Thoracic aorta (tissue), 2 donors: ENCODE data around the gene RPS27. TPM values are rescaled to one million over a fixed set of nuclear protein-coding genes. Genes with fewer than 3 reads are reported as not detected.

Experiments used
- ATAC-seq: fragments of 150-250 bp; one replicate; pipeline ENCODE4 v1.8.0; 2017; ENCODE audit warnings: low read depth; ENCODE audit not compliant: insufficient number of reproducible peaks, low FRiP score
- DNase-seq: peaks from one replicate; pipeline ENCODE4 v3.0.0-alpha.2; 2020; ENCODE audit warnings: low spot score
- H3K27ac ChIP-seq, 2 donors: fragments of 200-600 bp; sonication (generic); 1 replicate in 1 of 2; 2 replicates in 1 of 2; pipeline ENCODE4 v1.5.1; 2016; ENCODE audit warnings: mild to moderate bottlenecking in 2 of 2, moderate library complexity in 2 of 2
- H3K27me3 ChIP-seq: fragments of 200-600 bp; sonication (generic); replicated peaks from 2 replicates; pipeline ENCODE4 v1.6.0; 2016; ENCODE audit warnings: mild to moderate bottlenecking; ENCODE audit not compliant: insufficient read depth
- H3K36me3 ChIP-seq: fragments of 200-600 bp; sonication (generic); one replicate; pipeline ENCODE4 v1.5.1; 2016
- H3K4me1 ChIP-seq, 2 donors: fragments of 200-600 bp; sonication (generic); 1 replicate in 1 of 2; 2 replicates in 1 of 2; pipeline versions ENCODE4 v1.5.1 to v1.6.0; 2016; ENCODE audit warnings: low read depth in 2 of 2, mild to moderate bottlenecking in 1 of 2; ENCODE audit not compliant: control insufficient read depth in 1 of 2
- H3K4me3 ChIP-seq: fragments of 200-600 bp; sonication (generic); 2 replicates; pipeline ENCODE4 v1.5.1; 2016; ENCODE audit warnings: mild to moderate bottlenecking
- H3K9me3 ChIP-seq: fragments of 200-600 bp; sonication (generic); 2 replicates; pipeline ENCODE4 v1.5.1; 2016
- total RNA-seq, 2 donors: library from RNA; depleted of rRNA; stranded (reverse); fragments of >200 nt; gene quantifications; one replicate each; pipeline versions ENCODE4 v1.1.0 to v1.2.3, GENCODE V29; 2016
- TF ChIP-seq, protein P1 (sequence below): fragments of 200-600 bp; sonication (generic); IDR thresholded peaks from one replicate; pipeline ENCODE4 v1.5.1; 2019; ENCODE audit warnings: antibody characterized with exemption

Gene RPS27
- total RNA-seq, 2 donors from 2014 or later: 1,129 to 1,416 TPM

DNA sequence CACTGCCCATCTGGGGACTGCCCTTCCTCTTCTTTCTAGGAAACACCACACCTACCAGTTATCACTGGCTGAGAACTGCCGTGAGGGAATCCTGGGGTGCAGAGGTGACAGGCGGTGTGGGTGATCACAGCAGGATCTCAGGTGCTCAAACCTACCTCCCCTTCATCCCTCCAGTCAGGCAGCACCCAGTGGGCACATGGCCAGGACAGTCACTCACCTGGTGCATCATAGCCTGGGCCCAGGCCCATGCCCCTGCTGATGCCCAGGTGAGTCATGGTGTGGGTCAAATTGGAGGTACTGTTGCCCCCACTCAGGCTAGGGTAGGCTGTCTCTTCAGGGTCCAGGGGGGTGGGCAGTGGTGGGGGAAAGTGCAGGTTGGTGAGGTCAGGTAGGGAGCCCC, 38.8 kb upstream of the RPS27 start:
- no peak for DNase-seq

DNA sequence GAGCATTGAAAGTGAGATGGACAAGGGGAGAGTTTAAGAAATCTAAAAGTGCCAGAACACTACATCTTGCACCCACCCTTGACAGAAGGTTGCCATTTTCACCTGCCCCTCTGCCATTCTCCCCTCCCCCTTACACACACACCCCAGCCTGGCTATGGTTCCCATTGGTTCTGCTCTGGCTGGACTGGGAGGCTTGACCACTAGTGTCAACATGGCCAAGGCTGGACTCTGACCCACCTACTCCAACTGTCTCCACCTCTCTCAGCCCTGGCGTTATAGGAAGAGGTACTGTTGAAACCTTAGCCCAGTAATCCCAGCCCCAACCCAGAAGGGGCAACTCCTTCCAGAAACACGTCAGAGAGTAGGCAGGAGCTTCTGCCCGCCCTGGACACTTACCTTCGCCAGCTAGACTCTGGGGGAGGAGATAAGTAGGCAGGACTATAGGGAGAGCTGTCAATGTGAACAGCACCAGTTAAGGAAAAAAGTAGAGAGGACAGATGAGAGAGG, 36.6 kb upstream of the RPS27 start:
- TF ChIP-seq, protein P1, sequence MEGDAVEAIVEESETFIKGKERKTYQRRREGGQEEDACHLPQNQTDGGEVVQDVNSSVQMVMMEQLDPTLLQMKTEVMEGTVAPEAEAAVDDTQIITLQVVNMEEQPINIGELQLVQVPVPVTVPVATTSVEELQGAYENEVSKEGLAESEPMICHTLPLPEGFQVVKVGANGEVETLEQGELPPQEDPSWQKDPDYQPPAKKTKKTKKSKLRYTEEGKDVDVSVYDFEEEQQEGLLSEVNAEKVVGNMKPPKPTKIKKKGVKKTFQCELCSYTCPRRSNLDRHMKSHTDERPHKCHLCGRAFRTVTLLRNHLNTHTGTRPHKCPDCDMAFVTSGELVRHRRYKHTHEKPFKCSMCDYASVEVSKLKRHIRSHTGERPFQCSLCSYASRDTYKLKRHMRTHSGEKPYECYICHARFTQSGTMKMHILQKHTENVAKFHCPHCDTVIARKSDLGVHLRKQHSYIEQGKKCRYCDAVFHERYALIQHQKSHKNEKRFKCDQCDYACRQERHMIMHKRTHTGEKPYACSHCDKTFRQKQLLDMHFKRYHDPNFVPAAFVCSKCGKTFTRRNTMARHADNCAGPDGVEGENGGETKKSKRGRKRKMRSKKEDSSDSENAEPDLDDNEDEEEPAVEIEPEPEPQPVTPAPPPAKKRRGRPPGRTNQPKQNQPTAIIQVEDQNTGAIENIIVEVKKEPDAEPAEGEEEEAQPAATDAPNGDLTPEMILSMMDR: no peak
- Histone ChIP-seq H3K4me1 (peaks cover 20 to 23% of the 10 kb centered on the region in 2 donors), H3K4me3 (no peak overlapping the region), H3K36me3 (peaks cover 52% of the 10 kb centered on the region), H3K27ac (no peak overlapping the region), H3K9me3 (no peaks in the 10 kb centered on the region), H3K27me3 (no peaks in the 10 kb centered on the region)
- DNase-seq: no peak
- ATAC-seq: no peak

More for the DNA sequence above, 38.8 kb upstream of the RPS27 start:
- H3K27ac ChIP-seq: no peak overlapping the region
- peaks cover 14 to 18% of the 10 kb centered on the region in 2 donors for H3K4me1 ChIP-seq
- H3K27me3 ChIP-seq: no peaks in the 10 kb centered on the region
- no peaks in the 10 kb centered on the region for H3K9me3 ChIP-seq
- TF ChIP-seq, protein P1: no peak
- no peak overlapping the region for H3K4me3 ChIP-seq
- peaks cover 65% of the 10 kb centered on the region for H3K36me3 ChIP-seq
- no peak for ATAC-seq

DNA sequence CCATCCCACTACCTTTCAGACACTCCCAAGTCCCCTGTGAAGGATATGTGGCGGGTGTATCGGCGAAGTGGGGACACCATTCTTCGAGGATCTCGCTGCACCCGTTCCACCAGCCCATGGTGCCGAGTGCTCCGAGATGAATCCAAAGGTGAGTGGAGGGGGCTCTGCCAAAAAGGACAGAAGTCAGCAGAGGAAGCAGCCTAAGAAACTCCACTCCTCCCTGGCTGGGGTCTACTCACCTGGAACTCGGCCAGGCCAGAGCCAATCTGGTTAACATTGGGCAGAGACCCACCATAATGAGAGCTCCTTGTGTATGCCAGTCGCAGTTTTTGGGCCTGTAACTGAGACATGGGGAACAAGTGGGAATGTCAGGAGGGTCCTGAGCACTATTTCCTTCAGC, 35.7 kb upstream of the RPS27 start:
- Histone ChIP-seq H3K4me3 (no peak overlapping the region), H3K27ac (no peak overlapping the region), H3K36me3 (peaks cover 46% of the 10 kb centered on the region), H3K9me3 (no peaks in the 10 kb centered on the region), H3K4me1 (peaks cover 25 to 32% of the 10 kb centered on the region in 2 donors), H3K27me3 (no peaks in the 10 kb centered on the region)
- ATAC-seq: no peak
- TF ChIP-seq, protein P1: no peak
- DNase-seq: no peak

DNA sequence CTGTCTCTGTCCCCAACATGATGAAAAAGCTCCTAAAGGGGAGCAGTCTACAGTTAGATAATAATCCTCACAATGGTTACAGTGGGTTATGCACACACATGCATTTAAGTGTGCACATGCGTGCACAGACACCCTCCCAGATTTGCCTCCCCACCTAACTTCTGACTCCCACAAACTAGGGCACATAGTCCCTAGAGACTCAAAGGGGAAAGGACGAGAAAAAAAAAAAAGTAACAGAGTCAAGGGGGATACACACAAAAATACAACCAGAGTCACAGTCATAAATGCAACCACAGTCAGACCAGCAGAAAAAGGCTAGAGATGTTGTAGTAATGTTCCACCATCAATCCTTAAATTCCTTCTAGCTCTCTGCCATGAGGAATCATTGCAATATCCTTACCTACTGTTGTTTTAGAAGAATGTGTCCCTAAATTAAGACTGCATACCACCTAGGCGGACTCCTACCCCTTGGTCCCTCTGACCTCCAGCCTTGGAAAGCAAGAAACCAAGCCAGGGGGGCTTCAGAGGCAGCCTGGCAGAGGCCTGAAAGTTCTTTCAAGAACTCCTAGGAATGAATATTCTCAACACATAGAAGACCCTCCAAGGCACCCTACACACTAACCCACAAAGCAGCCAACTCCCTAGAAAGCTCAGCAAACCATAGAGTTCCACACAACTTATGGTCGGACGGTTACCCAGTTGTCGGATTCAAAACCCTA, 33.4 kb upstream of the RPS27 start:
- Histone ChIP-seq H3K4me3 (peak overlapping the region; percentile 98), H3K27me3 (no peaks in the 10 kb centered on the region), H3K9me3 (no peaks in the 10 kb centered on the region), H3K36me3 (peaks cover 29% of the 10 kb centered on the region), H3K4me1 (peaks cover 31 to 49% of the 10 kb centered on the region in 2 donors), H3K27ac (peak overlapping the region; percentile 84 to 90)
- ATAC-seq (no peak), DNase-seq (no peak)
- TF ChIP-seq, protein P1: no peak

DNA sequence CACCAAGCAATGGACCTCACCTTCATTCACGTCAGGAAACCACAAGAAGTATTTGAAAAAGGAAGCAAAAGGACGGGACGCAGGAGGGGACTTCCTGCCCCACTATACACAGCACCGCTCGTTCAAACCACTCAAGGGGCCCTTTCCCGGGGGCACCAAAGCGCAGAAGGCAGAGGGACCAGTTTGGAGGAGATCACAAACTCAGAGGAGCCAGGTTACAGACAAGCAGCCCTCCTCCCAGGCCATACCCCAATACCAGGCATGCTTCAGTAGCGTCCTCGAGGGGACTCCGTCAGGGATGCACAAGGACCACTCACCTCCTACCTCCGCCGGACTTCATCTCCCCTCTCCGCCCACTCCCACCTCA, 32.8 kb upstream of the RPS27 start:
- H3K27ac ChIP-seq: peak overlapping the region; percentile 84 to 90
- H3K27me3 ChIP-seq: no peaks in the 10 kb centered on the region
- peaks cover 35 to 54% of the 10 kb centered on the region in 2 donors for H3K4me1 ChIP-seq
- peaks cover 24% of the 10 kb centered on the region for H3K36me3 ChIP-seq
- ATAC-seq (no peak), DNase-seq (no peak)
- TF ChIP-seq, protein P1: no peak
- H3K9me3 ChIP-seq: no peaks in the 10 kb centered on the region
- H3K4me3 ChIP-seq: peak overlapping the region; percentile 98
